ENCODE data around the gene ZNF575.

Gene ZNF575, protein sequence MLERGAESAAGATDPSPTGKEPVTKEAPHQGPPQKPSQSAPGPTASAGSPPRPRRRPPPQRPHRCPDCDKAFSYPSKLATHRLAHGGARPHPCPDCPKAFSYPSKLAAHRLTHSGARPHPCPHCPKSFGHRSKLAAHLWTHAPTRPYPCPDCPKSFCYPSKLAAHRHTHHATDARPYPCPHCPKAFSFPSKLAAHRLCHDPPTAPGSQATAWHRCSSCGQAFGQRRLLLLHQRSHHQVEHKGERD

DNA sequence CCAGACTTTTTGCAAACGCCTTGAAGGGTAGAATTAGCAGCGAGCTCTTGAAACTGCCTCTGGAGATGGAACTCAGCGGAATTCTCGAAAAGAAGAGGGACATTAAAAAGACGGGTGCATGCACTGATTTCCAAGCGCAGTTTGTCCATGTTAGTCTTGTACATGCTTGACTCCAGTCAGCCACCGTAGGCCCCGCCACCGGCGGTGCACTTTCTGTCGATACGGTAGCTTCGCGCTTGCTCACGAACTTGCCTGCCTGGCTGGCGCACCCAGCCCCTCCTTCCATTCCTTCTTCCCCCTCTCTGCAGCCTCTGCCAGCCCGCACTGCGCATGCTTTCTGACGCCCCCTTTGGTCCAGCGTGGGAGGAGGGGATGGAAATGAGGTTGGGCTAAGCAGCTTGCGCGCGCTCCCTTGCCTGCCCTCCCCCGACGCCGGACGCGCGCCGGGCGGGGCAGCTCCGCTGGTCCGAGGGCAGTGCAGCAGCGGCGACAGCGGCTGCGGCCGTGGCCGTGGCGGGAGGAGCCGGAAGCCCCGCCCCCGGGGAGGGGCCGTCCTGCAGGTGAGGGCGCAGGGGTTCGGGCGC is at the start of gene ZNF575:
ZNF575 (plus strand) TSS at position 227 of the 584 bp plus-strand sequence. CDS start 1,235 bp downstream, outside the sequence.
- peak; percentile 65 for DNase-seq (ENCODE audit: low read depth)

DNA sequence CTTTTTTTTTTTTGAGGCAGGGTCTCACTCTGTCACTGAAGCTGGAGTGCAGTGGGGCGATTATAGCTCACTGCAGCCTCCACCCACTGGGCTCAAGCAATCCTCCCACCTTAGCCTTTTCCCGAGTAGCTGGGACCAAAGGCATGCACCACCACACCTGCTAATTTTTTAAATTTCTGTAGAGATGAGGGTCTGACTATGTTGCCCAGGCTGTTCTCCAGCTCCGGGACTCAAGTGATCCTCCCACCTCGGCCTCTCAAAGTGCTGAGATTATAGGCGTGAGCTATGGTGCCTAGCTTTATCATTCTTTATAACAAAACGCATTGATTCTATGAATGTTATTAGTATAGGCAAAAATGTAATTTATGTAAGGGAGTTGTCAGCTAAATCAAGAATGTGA is 49.7 kb upstream of the ZNF575 start:
- DNase-seq (ENCODE audit: low read depth): no peak

DNA sequence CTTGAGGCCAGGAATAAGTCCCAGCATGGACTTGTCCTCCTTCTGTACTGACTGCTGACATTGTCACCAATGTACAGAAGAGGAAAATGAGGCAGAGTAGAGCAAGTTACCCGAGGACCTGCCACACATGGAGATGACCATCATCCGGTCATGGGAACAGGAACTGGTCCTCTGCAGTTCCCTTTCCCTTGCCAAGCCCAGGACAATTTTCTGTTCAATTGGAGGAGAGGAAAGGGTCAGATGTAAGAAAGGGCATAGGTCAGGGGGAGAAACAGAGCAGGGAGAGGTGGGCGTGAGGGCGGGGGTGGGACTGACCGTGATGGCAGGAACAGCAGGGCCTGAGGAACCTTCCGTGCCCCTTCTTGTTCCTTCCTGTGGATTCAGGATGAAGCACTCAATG is 47.0 kb upstream of the ZNF575 start:
- DNase-seq (ENCODE audit: low read depth): no peak

DNA sequence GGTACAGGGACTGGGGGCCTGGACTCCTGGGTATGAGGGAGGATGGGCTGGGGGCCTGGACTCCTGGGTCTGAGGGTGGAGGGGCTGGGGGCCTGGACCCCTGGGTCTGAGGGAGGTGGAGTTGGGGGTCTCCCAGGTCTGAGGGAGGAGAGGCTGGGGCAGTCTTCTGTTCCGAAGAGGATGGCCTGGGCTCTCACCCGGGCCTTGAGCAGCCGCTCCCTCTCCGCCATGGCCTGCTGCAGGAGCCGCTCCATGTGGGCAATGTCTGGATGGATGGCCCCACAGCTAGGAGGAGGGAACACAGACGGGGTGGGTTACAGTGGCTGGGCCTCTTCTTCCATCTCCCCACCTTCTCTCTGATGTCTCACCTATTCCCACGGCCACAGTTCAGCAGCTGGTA is 46.6 kb upstream of the ZNF575 start:
- DNase-seq (ENCODE audit: low read depth): no peak

DNA sequence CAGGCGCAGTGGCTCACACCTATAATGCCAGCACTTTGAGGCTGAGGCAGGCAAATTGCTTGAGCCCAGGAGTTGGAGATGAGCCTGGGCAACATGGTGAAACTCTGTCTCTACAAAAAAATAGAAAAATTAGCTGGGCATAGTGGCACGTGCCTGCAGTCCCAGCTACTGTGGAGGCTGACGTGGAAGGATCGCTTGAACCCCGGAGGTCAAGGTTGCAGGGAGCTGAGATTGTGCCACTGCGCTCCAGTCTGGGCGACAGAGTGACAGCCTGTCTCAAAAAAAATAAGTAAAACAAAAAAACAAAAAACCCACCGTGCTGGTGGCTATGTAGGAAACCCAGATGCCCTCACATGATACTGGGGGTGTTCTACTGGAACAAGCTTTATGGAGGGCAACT is 44.8 kb upstream of the ZNF575 start:
- no peak for DNase-seq (ENCODE audit: low read depth)

DNA sequence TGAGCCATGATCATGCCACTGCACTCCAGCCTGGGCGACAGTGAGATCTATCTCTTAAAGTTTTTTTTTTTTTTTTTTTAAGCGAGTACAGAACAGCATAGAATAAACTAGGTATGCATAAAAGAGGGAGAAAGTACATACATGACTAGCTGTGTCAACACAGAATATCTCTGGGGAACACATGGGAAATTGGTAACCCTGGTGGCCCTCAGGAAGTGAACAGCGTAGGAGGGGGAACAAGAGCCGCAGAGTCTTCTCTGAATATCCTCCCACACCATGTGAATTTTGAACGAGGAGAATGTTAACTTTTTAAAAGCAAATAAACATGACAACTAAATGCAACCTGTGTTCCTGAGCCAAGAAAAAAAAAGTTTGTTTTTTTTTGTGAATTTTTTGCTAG is 43.7 kb upstream of the ZNF575 start:
- no peak for DNase-seq (ENCODE audit: low read depth)

DNA sequence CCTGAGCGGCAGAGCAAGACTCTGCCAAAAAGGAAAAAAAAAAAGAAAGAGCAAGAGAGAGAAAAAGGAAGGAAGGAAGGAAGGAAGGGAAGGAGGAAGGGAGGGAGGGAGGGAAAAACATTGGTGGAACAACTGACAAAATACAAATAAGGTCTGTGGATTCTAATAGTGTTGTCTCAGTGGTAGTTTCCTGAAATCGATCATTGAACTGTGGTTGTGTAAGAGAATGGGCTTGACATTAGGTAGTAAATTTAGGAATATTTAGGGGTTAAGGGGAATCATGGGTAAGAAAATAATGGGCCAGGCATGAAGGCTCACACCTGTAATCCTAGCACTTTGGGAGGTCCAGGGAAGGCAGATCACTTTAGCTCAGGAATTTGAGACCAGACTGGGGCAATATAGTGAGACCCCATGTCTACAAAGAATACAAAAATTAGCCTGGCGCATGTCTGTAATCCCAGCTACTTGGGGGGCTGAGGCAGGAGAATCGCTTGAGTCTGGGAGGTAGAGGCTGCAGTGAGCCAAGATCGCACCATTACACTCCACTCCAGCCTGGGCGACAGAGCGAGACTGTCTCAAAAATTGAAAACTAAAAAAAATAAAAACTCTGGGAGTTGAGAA is 42.9 kb upstream of the ZNF575 start:
- DNase-seq (ENCODE audit: low read depth): no peak

DNA sequence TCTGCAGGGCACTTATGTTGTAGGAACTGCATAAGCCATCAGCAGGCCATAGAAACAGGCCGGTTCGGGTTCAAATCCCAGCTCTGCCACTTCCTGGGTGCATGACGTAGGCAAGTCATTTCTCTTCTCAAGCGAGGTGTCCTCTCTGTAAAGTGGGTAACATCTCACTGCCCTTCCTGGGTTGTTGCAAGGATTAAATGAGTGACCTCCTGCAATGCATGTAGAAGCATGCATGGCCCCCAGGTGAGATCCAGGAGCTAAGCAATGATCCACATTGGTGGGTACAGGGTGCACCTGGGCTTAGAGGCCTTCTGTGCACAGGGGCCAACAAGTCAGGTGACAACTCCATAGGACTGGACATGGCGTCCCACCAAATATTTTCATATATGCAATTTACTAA is 42.2 kb upstream of the ZNF575 start:
- no peak for DNase-seq (ENCODE audit: low read depth)

DNA sequence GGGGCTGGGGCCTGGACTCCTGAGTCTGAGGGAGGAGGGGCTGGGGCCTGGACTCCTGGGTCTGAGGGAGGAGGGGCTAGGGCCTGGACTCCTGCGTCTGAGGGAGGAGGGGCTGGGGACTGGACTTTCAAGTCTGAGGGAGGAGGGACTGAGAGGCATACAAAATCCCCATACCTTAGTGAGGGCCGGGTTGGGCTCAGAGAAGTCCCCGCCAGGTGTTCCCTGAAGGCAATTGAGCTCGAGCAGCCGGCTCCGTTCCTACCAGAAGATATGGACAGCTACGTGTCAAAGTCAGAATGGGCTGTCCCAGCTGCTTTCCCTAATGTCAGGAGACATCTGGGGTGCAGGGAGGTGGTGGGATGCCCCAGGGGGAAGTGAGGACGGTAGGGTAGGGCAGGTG is 37.9 kb upstream of the ZNF575 start:
- no peak for DNase-seq (ENCODE audit: low read depth)

DNA sequence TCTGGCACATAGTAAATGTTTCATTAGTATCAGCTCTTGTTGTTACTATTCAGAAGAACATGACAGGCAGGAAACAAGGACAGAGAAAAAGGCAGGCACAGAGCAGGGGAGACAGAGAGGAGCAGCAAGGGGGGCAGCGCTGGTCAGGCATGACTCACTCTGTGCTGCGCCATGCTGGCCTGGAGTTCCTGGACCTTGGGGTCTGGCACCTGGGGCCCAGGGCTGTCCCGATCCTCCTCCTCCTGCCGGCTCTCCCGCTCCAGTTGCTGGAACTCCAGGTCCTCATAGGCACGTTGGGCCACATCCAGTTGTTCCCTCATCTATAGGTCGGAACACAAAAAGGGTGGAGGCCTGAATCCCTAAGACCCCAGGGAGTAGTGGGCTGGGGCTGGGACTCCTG is 36.0 kb upstream of the ZNF575 start:
- no peak for DNase-seq (ENCODE audit: low read depth)

DNA sequence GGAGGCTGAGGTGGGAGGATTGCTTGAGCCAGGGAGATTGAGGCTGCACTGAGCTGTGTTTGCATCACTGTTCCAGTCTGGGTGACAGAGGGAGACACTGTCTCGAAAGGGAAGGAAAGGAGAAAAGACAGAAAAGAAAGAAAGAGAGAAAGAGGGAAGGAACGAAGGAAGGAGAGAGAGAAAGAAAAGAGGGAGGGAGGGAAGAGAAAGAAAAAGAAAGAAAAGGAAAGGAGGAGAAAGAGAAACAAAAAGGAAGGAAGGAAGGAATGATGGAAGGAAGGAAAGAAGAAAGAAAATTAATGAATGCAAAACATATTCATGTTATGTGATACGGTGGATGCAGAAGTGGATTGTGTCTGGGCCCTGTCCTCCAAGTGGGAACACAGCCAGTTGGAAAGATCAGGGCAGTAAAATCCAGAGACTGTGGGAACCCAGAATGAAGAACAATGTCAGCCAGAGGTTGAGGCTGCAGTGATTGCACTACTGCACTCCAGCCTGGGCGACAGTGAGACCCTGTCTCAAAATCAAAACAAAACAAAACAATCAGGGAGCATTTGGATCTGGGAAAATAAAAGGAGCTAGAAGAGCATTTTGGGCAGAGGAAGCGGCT is 34.6 kb upstream of the ZNF575 start:
- DNase-seq (ENCODE audit: low read depth): no peak

DNA sequence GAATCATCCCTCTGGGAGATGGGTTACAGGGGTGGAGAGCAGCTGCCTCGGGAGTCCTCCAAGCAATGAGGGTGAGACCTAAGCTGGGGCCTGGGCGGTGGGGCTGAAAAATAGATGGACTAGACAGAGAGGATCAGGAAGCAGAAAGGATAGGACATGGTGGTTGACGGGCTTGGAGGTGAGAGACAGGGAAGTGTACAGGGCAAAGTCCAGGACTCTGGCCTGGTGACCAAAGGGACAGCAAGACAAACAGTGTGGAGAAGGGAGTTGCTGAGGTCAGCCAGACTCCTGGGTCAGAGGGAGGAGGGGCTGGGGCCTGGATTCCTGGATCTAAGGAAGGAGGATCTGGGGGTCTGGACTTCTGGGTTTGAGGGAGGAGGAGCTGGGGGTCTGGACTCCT is 33.9 kb upstream of the ZNF575 start:
- no peak for DNase-seq (ENCODE audit: low read depth)

DNA sequence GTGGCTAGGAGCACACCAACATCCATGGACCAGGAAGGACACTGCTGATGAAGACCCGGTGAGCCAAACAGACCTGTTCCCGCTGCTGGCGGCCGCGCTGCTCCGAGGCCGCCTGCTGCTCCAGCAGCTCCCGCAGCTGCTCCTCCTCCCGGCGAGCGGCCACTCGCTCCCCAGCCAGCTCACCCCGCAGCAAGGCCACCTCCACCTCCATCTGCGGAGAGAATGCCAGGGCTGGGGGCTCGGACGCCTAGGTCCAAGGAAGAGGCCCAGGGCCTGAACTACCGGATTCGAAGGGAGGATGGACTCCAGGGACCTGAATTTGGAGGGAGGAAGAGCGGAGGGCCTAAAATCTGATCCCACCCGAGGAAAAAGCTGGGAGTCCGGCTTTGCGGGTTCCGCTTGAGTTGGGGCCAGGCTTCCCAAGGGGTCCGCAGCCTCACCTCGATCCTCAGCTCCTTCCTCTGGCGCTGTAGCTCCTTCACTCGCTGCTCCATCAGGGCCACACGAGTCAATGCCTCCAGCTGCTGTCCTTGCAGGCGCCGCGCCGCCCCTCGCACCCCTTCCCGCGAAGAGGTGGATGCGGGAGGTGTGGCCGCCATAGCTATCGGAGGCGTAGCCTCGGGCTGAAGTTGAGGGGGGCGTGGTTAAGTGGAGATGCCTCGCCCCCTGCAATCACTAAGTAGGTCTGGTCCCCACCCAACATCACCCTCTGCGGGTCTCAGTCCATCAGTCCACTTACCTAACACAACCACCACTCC is 31.1 kb upstream of the ZNF575 start:
- DNase-seq (ENCODE audit: low read depth): no peak

DNA sequence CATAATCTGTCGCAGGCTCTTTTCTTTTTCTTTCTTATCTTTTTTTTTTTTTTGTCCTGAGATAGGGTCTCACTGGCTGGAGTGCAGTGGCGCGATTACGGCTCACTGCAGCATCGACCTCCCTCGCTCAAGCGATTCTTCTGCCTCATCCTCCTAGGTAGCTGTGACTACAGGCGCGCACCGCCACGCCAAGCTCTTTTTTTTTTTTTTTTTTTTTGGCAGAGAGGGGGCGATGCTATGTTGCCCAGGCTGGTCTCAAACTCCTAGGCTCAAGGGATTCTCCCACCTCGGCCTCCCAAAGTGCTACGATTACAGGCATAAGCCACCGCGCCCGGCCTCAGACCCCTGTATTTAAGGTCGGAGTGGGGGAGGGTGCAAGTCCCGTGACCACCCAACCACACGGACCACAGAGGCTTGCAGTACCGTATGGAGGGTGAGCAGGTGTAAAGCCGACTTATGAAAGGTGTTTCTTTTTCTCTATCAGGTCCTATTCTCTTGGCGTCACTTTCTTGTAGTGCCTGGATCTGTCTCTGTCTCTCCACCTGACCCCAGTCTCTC is 30.5 kb upstream of the ZNF575 start:
- DNase-seq (ENCODE audit: low read depth): no peak

DNA sequence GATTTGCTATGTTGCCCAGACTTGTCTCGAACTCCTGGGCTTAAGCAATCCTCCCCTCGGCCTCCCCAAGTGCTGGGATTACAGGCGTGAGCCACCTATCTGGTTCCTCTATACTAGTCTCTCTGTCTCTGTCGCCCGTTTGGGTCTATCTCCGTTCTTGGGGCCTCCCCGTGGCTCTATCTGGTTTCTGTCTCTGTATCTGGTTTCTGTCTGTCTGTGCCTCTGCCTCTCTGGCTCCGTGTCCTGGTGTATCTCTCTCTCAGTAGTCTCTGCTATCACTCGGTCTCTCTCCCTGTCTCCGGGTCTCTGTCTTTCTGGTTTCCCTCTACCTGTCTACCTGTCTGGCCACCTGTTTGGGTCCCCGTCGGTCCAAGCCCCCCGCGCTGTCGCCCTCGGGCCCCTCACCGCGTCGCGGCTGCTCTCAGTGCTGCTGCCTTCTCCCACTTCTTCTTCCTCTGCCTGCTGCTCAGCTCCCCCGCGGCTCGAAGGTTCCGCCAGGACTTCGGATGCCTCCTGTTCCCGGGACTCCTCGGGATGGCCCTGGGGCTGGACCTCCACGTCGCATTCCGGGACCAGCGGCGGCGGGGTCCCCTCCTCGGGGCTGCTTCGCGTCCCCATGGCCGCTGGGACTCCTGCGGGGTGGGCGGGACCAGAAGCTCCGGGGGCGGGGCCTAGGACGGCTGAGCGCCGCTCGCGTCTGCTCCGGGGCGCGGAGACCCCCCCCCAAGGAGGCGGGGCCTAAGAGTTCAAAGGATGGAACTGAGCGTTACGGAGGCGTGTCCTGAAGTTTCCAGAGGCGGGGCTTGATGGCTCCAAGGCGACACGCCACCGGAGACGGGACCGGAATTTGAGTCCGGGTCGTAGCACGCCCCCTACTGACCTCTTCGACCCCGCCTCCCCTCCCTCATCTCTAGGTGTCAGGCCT is 29.2 kb upstream of the ZNF575 start:
- DNase-seq (ENCODE audit: low read depth): peak; percentile 37

DNA sequence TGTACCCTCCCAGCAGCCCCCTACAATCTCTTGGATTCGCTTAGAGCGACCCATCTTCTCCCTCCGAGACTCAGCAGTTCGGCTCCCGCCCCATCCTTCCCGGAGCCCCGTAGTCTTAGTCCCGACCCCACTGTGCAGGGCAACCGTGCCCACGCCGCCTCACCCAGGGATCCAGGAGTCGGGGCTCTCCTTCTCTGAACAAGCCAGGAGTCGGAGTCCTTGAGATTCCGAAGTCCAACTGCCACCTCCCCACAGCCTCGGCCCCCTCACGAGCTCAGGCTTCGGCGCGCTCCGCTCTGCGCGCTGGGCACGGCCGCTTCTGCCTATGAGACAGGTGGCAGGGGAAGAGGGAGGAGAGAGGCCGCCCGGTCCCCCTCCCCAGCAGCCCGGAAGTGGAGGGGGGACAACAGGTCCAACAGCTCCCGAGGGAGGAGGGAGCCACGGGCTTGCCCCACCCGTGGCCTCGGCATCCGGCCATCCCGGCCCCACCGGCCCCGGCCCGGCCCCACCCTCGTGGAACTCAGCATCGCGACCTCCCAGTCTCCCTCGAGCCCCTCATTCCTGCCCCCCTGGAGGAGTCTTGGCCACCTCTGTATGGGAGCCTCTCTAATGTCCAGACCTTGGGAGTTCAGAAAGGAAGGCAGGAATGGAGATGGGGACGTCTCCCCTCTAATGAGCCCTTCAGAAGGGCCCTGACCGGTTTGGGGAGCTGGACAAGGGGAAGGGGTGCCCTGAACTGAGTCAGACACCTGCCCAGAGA is 28.4 kb upstream of the ZNF575 start, which contains the start of gene PHLDB3:
PHLDB3 (minus strand) TSS at position 321 of the 760 bp plus-strand sequence. CDS start 628 bp downstream, outside the sequence.
- no peak for DNase-seq (ENCODE audit: low read depth)

DNA sequence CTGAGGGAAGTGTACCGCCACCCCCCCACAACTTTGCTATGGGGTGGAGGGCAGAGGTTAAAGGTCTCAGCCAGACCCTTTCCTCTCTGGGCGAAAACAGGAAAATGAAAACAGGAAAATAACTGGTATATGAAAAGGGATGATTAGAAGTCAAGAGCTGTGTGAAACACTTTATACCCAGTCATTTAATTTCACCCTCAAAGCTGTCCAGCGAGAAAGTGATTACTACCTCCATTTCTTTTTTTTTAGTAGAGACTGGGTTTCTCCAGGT is 27.9 kb upstream of the ZNF575 start:
- DNase-seq (ENCODE audit: low read depth): no peak

DNA sequence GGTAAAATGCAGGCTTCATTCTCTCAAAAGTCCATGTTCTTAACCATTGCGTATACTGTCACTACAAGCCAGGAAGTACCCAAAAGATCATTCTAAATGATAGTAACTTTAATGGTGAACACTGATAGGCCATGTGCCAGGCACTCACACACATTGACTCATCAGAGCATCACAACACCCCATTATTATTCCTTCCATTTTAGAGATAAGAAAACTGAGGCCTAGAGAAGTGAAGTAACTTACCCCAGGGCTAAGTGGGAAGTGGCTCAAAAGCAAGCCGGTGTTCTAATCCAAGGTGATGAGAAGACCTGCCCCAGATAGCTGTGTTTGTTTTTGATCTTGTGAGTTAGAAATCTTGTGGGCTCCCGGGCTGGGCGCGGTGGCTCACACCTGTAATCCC is 27.0 kb upstream of the ZNF575 start:
- DNase-seq (ENCODE audit: low read depth): no peak

DNA sequence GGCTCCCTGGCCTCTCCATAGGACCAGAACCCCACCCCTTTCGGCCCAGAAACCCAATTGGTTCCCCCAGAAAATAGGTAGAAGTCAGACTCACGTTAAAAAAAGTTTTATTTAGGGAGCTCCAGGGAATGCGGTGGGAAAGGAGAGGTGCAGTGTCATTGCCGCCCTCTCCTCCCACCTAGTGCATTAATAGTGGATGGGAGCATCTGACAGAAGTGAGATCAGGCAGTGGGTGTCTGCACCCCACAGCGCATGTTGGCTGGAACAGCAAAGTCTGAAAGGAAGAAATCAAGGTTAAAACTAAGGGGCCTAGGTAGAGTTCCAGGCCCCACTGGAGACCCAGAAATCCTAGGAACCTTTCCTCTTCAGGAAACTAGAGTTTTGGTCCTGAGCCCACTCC is 26.4 kb upstream of the ZNF575 start:
- no peak for DNase-seq (ENCODE audit: low read depth)

DNA sequence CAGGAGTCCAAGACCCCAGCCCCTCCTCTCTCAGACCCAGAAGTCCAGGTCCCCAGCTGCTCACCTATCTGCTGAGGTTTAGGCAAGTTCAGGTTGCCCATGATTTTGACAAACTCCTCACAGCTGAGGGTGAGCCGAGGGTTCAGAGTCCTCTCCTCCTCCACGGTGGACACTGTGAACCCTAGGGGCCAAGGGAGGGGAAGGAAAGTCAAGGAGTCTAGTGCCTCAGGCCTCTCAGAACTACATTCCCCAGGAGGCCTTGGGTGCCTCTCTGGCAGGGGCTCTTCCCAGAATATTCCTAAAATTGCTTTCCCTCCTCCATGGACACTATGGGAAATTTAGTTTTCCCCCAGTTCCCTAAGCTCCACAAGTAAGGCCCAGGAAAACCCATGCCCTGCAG is 25.1 kb upstream of the ZNF575 start:
- DNase-seq (ENCODE audit: low read depth): no peak

DNA sequence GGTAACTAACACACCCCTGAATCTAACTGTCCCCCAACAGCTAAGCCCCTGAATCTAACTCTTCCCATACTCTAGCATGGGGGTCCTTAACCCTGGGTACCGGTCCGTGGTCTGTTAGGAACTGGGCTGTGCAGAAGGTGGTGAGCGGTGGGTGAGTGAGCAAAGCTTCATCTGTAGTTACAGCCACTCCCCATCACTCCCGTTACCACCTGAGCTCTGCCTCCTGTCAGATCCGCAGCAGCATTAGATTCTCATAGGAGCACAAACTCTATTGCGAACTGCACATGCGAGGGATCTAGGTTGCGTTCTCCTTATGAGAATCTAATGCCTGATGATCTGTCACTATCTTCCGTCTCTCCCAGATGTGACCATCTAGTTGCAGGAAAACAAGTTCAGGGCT is 22.3 kb upstream of the ZNF575 start:
- no peak for DNase-seq (ENCODE audit: low read depth)
